Measurements from ENCODE around the gene COLEC11.

- no peak for TF ChIP-seq CTCF (IDR thresholded peaks at IDR 0.05; ENCODE audit: insufficient read depth, low read length, poor library complexity, severe bottlenecking)
- no peak for TF ChIP-seq EZH2phosphoT487 (conservative IDR thresholded peaks at IDR 0.05; ENCODE audit: low read length)
Observed at GRCh38 chr2:3598197-3598910, 3.4 kb downstream of the COLEC11 start.

Data from SU-DHL-6 (cell line).